ENCODE results near the gene SLC6A7.

The SLC6A7 gene

DNA sequence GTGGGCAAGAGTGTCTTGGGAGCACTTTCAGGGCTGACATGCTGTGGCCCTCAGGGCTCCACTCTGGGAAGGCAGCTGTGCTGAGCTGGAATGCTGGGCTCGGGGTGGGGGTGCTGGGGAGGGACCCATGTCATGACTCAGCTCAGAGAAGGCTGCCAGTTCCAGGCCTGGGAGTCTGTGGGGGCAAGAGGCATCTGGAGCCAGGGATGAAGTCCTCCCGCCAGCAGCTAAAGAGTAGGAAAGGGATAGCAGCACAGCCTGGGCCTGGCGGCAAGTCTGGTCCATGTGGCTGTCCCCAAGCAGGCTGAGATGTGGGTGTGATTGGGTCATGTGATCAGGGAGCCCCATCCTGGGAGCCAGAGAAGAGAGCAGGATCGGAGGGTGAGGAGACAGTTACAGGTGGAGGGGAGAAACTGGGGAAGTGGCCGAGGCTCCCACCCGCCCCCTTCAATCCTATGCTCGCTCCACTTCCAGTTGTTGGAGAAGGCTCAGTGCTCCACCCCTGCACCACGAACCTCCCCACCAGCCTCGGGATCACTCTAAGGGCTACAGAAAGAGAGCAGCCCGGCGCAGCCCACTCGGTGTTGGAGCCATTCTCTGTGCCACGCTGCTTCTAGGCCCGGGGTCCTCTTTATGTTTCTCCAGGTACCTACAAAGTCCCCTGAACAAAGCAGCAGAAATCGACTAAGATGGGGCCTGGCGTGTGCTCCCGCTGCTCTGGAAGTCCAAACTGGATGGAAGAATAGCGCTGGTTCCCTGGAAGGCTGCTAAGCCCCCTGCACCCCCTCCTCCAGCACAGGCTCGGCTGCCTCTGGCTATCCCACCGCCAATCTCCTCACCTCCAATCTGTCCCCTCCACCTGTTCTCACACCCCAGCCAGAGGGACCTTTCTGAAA is 46.3 kb upstream of the SLC6A7 start:
- Histone ChIP-seq H3K27ac (ENCODE audit: extremely low read depth, low read depth, low read length) (no peak overlapping the region), H3K36me3 (ENCODE audit: control insufficient read depth in 2 of 2, insufficient read depth in 1 of 2, low read length in 2 of 2) (no peaks in the 10 kb centered on the region), H3K4me1 (ENCODE audit: control insufficient read depth, insufficient read depth, low read length) (0 out of 2 replicates have a peak, but pooled peaks cover 3% of the 10 kb centered on the region), H3K9me3 (ENCODE audit: control insufficient read depth, insufficient read depth, low read depth, low read length) (no peaks in the 10 kb centered on the region), H3K4me3 (ENCODE audit: low read depth, low read length) (no peak overlapping the region)
- TF ChIP-seq, protein P1, sequence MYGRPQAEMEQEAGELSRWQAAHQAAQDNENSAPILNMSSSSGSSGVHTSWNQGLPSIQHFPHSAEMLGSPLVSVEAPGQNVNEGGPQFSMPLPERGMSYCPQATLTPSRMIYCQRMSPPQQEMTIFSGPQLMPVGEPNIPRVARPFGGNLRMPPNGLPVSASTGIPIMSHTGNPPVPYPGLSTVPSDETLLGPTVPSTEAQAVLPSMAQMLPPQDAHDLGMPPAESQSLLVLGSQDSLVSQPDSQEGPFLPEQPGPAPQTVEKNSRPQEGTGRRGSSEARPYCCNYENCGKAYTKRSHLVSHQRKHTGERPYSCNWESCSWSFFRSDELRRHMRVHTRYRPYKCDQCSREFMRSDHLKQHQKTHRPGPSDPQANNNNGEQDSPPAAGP (tag by site-specific recombination; IDR thresholded peaks at IDR 0.05): 0 out of 2 replicates have a peak, but pooled peaks have one; percentile 10
- TF ChIP-seq ZFP41 (tag by site-specific recombination; IDR thresholded peaks at IDR 0.05; ENCODE audit: borderline replicate concordance): no peak
- TF ChIP-seq, protein P2, sequence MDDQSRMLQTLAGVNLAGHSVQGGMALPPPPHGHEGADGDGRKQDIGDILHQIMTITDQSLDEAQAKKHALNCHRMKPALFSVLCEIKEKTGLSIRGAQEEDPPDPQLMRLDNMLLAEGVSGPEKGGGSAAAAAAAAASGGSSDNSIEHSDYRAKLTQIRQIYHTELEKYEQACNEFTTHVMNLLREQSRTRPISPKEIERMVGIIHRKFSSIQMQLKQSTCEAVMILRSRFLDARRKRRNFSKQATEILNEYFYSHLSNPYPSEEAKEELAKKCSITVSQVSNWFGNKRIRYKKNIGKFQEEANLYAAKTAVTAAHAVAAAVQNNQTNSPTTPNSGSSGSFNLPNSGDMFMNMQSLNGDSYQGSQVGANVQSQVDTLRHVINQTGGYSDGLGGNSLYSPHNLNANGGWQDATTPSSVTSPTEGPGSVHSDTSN (CRISPR knock-in tag; IDR thresholded peaks at IDR 0.05): no peak
- TF ChIP-seq ZNF155 (tag by site-specific recombination; IDR thresholded peaks at IDR 0.05): no peak
- TF ChIP-seq ZNF274 (IDR thresholded peaks at IDR 0.05; ENCODE audit: low read length): no peak
- no peak for TF ChIP-seq ZNF274 (tag by site-specific recombination; IDR thresholded peaks at IDR 0.05; ENCODE audit: borderline replicate concordance)
- no peak for TF ChIP-seq ZNF37A (tag by site-specific recombination; IDR thresholded peaks at IDR 0.05)
- no peak for TF ChIP-seq ZNF626 (tag by site-specific recombination; IDR thresholded peaks at IDR 0.05)
- TF ChIP-seq ZBTB20 (tag by site-specific recombination; IDR thresholded peaks at IDR 0.05): peak; percentile 12; the same call in 1 of the 2 replicates
- 0 out of 2 replicates have a peak, but pooled peaks have one; percentile 23 for TF ChIP-seq ZNF600 (tag by site-specific recombination; IDR thresholded peaks at IDR 0.05)
- no peak for TF ChIP-seq ZNF558 (tag by site-specific recombination; IDR thresholded peaks at IDR 0.05)
- TF ChIP-seq ZBTB48 (tag by site-specific recombination; IDR thresholded peaks at IDR 0.05): no peak
- no peak for TF ChIP-seq ZNF544 (tag by site-specific recombination; IDR thresholded peaks at IDR 0.05)
- TF ChIP-seq GLIS1 (tag by site-specific recombination; IDR thresholded peaks at IDR 0.05): peak; percentile 41; the same call in 1 of the 2 replicates
- no peak for TF ChIP-seq ZNF221 (tag by site-specific recombination; IDR thresholded peaks at IDR 0.05; ENCODE audit: borderline replicate concordance)
- TF ChIP-seq ZNF184 (tag by site-specific recombination; IDR thresholded peaks at IDR 0.05): no peak
- TF ChIP-seq ZFHX2 (tag by site-specific recombination; conservative IDR thresholded peaks at IDR 0.05): peak; percentile 49
- no peak for TF ChIP-seq ZNF292 (tag by site-specific recombination; IDR thresholded peaks at IDR 0.05; ENCODE audit: borderline replicate concordance, low read depth)
- TF ChIP-seq ZNF747 (tag by site-specific recombination; IDR thresholded peaks at IDR 0.05): no peak
- TF ChIP-seq ZNF660 (tag by site-specific recombination; IDR thresholded peaks at IDR 0.05): no peak
- TF ChIP-seq REPIN1 (tag by site-specific recombination; IDR thresholded peaks at IDR 0.05; ENCODE audit: low read depth): no peak
- no peak for TF ChIP-seq ZNF10 (tag by site-specific recombination; IDR thresholded peaks at IDR 0.05)
- TF ChIP-seq PATZ1 (tag by site-specific recombination; IDR thresholded peaks at IDR 0.05): peak; percentile 84
- no peak for TF ChIP-seq ZBTB8A (tag by site-specific recombination; IDR thresholded peaks at IDR 0.05)
- TF ChIP-seq GLIS2 (tag by site-specific recombination; IDR thresholded peaks at IDR 0.05): peak; percentile 34; the same call in 1 of the 2 replicates
- TF ChIP-seq ZNF416 (tag by site-specific recombination; IDR thresholded peaks at IDR 0.05): no peak
- TF ChIP-seq, protein P3, sequence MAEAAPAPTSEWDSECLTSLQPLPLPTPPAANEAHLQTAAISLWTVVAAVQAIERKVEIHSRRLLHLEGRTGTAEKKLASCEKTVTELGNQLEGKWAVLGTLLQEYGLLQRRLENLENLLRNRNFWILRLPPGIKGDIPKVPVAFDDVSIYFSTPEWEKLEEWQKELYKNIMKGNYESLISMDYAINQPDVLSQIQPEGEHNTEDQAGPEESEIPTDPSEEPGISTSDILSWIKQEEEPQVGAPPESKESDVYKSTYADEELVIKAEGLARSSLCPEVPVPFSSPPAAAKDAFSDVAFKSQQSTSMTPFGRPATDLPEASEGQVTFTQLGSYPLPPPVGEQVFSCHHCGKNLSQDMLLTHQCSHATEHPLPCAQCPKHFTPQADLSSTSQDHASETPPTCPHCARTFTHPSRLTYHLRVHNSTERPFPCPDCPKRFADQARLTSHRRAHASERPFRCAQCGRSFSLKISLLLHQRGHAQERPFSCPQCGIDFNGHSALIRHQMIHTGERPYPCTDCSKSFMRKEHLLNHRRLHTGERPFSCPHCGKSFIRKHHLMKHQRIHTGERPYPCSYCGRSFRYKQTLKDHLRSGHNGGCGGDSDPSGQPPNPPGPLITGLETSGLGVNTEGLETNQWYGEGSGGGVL (tag by site-specific recombination; IDR thresholded peaks at IDR 0.05): peak; percentile 86
- no peak for TF ChIP-seq GLI2 (tag by site-specific recombination; IDR thresholded peaks at IDR 0.05; ENCODE audit: borderline replicate concordance, low read depth)
- 0 out of 2 replicates have a peak, but pooled peaks have one; percentile 16 for TF ChIP-seq WT1 (tag by site-specific recombination; IDR thresholded peaks at IDR 0.05)
- ChIA-PET CTCF (interaction anchor here (0.7 to 2.9 kb wide), 2 partner anchors 9 to 13 kb away, joined by 3 to 13 read pairs; no protein-coding TSS in a partner anchor), POLR2A (no interaction called here)

All from HEK293 (cell line).